ENCODE data around the gene CFAP299. TPM values are rescaled to one million over a fixed set of nuclear protein-coding genes. Genes with fewer than 3 reads are reported as not detected.

Gene CFAP299
- total RNA-seq, 2 donors from 2014 or later: not detected

GRCh38 chr4:80717204-80717603 is 381.7 kb downstream of the CFAP299 start:
- Histone ChIP-seq H3K4me1 (ENCODE audit: control insufficient read depth, insufficient read depth, low read length) (no peaks in the 10 kb centered on the region), H3K9ac (ENCODE audit: extremely low read depth, low read length, poor library complexity, severe bottlenecking) (no peak overlapping the region), H3K4me3 (ENCODE audit: low read length) (no peak overlapping the region), H3K27ac (ENCODE audit: low read depth, low read length) (no peak overlapping the region), H3K27me3 (ENCODE audit: control insufficient read depth, insufficient read depth, low read length, poor library complexity, severe bottlenecking) (no peaks in the 10 kb centered on the region), H3K36me3 (ENCODE audit: control insufficient read depth, insufficient read depth, low read length) (no peaks in the 10 kb centered on the region), H3K9me3 (ENCODE audit: control insufficient read depth, low read length) (peaks cover 25% of the 10 kb centered on the region)
- WGBS, 2 experiments (ENCODE audit: insufficient coverage in 1 of 2, insufficient read length in 1 of 2): 66 to 100% methylated on average over 1 to 2 of the region's 2 CpGs
- no peak overlapping the region for H3K27ac Mint-ChIP-seq
- no peak for DNase-seq
- no peaks in the 10 kb centered on the region for H3K36me3 Mint-ChIP-seq (ENCODE audit: low read depth)
- H3K27me3 Mint-ChIP-seq (ENCODE audit: insufficient read depth): peaks cover 7% of the 10 kb centered on the region
- H3K4me3 Mint-ChIP-seq: no peak overlapping the region
- peaks cover under 1% of the 10 kb centered on the region for H3K4me1 Mint-ChIP-seq
- peaks cover 24% of the 10 kb centered on the region for H3K9me3 Mint-ChIP-seq
- no peak for TF ChIP-seq CTCF (conservative IDR thresholded peaks at IDR 0.05)

- H3K27ac Mint-ChIP-seq: no peak overlapping the region
- no peak for TF ChIP-seq CTCF (conservative IDR thresholded peaks at IDR 0.05)
- H3K36me3 Mint-ChIP-seq (ENCODE audit: low read depth): no peaks in the 10 kb centered on the region
- H3K4me3 ChIP-seq (ENCODE audit: low read length): no peak overlapping the region
- 85% methylated on average over 1 of the region's 1 CpG; no CpG with 5 or more reads in 1 of the 2 experiments for WGBS, 2 experiments (ENCODE audit: insufficient coverage in 1 of 2, insufficient read length in 1 of 2)
- H3K27me3 Mint-ChIP-seq (ENCODE audit: insufficient read depth): peaks cover 22% of the 10 kb centered on the region
- H3K9me3 ChIP-seq (ENCODE audit: control insufficient read depth, low read length): peaks cover 2% of the 10 kb centered on the region
- no peak overlapping the region for H3K4me3 Mint-ChIP-seq
- peaks cover 3% of the 10 kb centered on the region for H3K4me1 ChIP-seq (ENCODE audit: control insufficient read depth, insufficient read depth, low read length)
- H3K36me3 ChIP-seq (ENCODE audit: control insufficient read depth, insufficient read depth, low read length): no peaks in the 10 kb centered on the region
- DNase-seq: no peak
- H3K4me1 Mint-ChIP-seq: peaks cover 20% of the 10 kb centered on the region
- no peak overlapping the region for H3K27ac ChIP-seq (ENCODE audit: low read depth, low read length)
- H3K9ac ChIP-seq (ENCODE audit: extremely low read depth, low read length, poor library complexity, severe bottlenecking): no peak overlapping the region
- H3K9me3 Mint-ChIP-seq: peaks cover 6% of the 10 kb centered on the region
- H3K27me3 ChIP-seq (ENCODE audit: control insufficient read depth, insufficient read depth, low read length, poor library complexity, severe bottlenecking): peaks cover 19% of the 10 kb centered on the region
These were observed 390.9 kb downstream of the CFAP299 start for GRCh38 chr4:80726471-80726870.

GRCh38 chr4:80730158-80730557 is 394.6 kb downstream of the CFAP299 start:
- peaks cover 24% of the 10 kb centered on the region for H3K27me3 Mint-ChIP-seq (ENCODE audit: insufficient read depth)
- no peak overlapping the region for H3K4me3 Mint-ChIP-seq
- Histone ChIP-seq H3K27me3 (ENCODE audit: control insufficient read depth, insufficient read depth, low read length, poor library complexity, severe bottlenecking) (peaks cover 29% of the 10 kb centered on the region), H3K4me1 (ENCODE audit: control insufficient read depth, insufficient read depth, low read length) (peaks cover 3% of the 10 kb centered on the region), H3K9me3 (ENCODE audit: control insufficient read depth, low read length) (no peaks in the 10 kb centered on the region), H3K4me3 (ENCODE audit: low read length) (no peak overlapping the region), H3K36me3 (ENCODE audit: control insufficient read depth, insufficient read depth, low read length) (no peaks in the 10 kb centered on the region), H3K27ac (ENCODE audit: low read depth, low read length) (no peak overlapping the region), H3K9ac (ENCODE audit: extremely low read depth, low read length, poor library complexity, severe bottlenecking) (no peak overlapping the region)
- H3K4me1 Mint-ChIP-seq: peaks cover 21% of the 10 kb centered on the region
- H3K9me3 Mint-ChIP-seq: no peaks in the 10 kb centered on the region
- TF ChIP-seq CTCF (conservative IDR thresholded peaks at IDR 0.05): no peak
- no CpG with 5 or more reads among the region's 1 CpG for WGBS, 2 experiments (ENCODE audit: insufficient coverage in 1 of 2, insufficient read length in 1 of 2)
- no peak overlapping the region for H3K27ac Mint-ChIP-seq
- no peak for DNase-seq
- no peaks in the 10 kb centered on the region for H3K36me3 Mint-ChIP-seq (ENCODE audit: low read depth)

Measured in endodermal cell (in vitro differentiated cells).